Effector memory CD4-positive, alpha-beta T cell (primary cell): ENCODE data around the gene SLC17A8.
"Not testable (repeated sequence)": the region's sequence is repeated elsewhere in the genome, so short reads cannot be mapped to it uniquely, and the experiment has no call there.

Experiments
- DNase-seq, 3 donors: peaks; one replicate each; pipeline ENCODE4 v3.0.0-alpha.2; 2020
- H3K27ac ChIP-seq: 2 replicates; pipeline ENCODE4 v1.7.0; 2013; ENCODE audit warnings: mild to moderate bottlenecking, low read length, moderate library complexity; ENCODE audit not compliant: insufficient read depth, poor library complexity, severe bottlenecking
- H3K27me3 ChIP-seq: replicated peaks from 2 replicates; pipeline ENCODE4 v1.7.0; 2013; ENCODE audit warnings: mild to moderate bottlenecking, low read length; ENCODE audit not compliant: insufficient read depth, control insufficient read depth, poor library complexity, severe bottlenecking
- H3K36me3 ChIP-seq: 2 replicates; pipeline ENCODE4 v1.7.0; 2013; ENCODE audit warnings: mild to moderate bottlenecking, low read length, moderate library complexity; ENCODE audit not compliant: control insufficient read depth, insufficient read depth
- H3K4me1 ChIP-seq: 2 replicates; pipeline ENCODE4 v1.7.0; 2013; ENCODE audit warnings: low read length, mild to moderate bottlenecking; ENCODE audit not compliant: control insufficient read depth, insufficient read depth, poor library complexity, severe bottlenecking
- H3K4me3 ChIP-seq: 2 replicates; pipeline ENCODE4 v1.7.0; 2013; ENCODE audit warnings: low read length, low read depth, mild to moderate bottlenecking; ENCODE audit not compliant: insufficient read depth, poor library complexity, severe bottlenecking
- H3K9me3 ChIP-seq: 2 replicates; pipeline ENCODE4 v1.7.0; 2013; ENCODE audit warnings: mild to moderate bottlenecking, low read length, moderate library complexity; ENCODE audit not compliant: control insufficient read depth

Gene SLC17A8

DNA sequence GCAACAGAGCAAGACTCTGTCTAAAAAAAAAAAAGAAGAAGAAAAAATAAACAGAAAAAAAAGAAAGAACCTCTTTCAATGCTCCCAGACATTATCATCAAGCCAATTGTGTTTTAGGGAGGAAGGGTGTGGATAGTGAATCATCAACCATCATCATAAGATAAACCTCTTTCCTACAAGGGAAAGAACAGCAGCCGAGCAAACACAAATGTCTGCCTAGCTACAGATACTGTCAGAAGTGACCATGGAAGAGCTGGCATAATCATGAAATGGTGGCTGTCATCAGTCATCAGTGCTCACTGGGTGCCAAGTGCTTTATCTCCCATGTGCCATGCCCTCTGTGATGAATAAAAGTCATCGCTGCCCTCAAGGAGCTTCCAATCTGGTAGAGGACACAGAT, 46.6 kb downstream of the SLC17A8 start:
- no peaks in the 10 kb centered on the region for H3K27me3 ChIP-seq
- H3K36me3 ChIP-seq, result no peaks in the 10 kb centered on the region
- H3K4me1 ChIP-seq, result no peaks in the 10 kb centered on the region
- H3K9me3 ChIP-seq, result no peaks in the 10 kb centered on the region
- H3K4me3 ChIP-seq, result no peak overlapping the region
- no peak overlapping the region for H3K27ac ChIP-seq
- no peak for DNase-seq

DNA sequence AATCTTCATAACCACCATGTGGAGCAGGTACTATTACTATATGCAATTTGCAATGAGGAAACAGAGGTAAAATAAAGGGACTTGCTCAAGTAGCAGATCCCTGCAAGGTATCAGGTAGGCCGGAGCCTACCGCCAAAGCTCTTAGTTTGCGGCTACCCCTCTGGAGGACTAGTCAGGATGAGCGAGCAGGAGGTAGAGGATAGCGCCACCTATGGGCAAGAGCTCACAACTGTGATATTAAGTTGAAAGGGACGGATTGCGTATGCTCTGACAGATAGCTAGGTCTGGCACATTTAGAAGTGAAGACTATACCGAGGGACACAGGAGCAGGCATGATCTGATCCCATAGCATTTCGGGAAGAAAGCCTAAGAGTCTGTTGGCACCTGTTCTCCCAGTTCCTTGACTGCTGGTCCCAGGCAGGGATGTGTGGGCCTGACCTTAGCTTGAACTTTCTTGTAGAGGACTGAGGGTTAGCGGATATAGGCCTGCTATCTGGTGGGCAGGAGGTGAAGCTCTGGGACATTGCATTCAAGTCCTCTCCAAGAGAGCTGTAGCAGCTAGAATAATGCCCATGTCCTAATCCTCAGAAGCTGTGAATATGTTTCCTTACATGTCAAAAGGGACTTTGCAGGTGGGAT, 48.0 kb downstream of the SLC17A8 start:
- no peaks in the 10 kb centered on the region for H3K27me3 ChIP-seq
- H3K4me3 ChIP-seq, result no peak overlapping the region
- DNase-seq, result peak in 1 of 3 donors; percentile 3
- H3K9me3 ChIP-seq, result no peaks in the 10 kb centered on the region
- no peaks in the 10 kb centered on the region for H3K36me3 ChIP-seq
- H3K27ac ChIP-seq, result no peak overlapping the region
- no peaks in the 10 kb centered on the region for H3K4me1 ChIP-seq

DNA sequence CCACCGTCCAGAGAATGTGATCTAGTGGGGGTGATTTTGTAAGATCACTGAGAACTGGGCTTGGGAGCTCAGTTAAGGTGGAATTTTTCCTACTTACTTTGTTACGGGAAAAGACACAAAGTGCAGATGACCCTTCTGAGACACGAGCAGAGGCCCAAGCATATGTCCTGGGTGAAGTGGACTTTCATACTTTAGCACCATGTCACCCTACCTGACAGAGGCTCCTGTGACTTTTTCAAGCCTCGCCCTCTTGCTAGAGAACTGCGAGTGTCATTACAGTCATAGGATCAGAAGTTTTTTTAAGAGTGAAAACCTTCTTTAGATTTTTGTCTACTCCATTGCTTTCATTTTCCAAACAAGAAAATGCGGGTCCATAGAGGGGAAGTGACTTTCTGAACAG, 56.1 kb downstream of the SLC17A8 start:
- no peaks in the 10 kb centered on the region for H3K36me3 ChIP-seq
- no peaks in the 10 kb centered on the region for H3K9me3 ChIP-seq
- H3K4me3 ChIP-seq, result no peak overlapping the region
- H3K27me3 ChIP-seq, result no peaks in the 10 kb centered on the region
- no peaks in the 10 kb centered on the region for H3K4me1 ChIP-seq
- no peak for DNase-seq
- no peak overlapping the region for H3K27ac ChIP-seq

DNA sequence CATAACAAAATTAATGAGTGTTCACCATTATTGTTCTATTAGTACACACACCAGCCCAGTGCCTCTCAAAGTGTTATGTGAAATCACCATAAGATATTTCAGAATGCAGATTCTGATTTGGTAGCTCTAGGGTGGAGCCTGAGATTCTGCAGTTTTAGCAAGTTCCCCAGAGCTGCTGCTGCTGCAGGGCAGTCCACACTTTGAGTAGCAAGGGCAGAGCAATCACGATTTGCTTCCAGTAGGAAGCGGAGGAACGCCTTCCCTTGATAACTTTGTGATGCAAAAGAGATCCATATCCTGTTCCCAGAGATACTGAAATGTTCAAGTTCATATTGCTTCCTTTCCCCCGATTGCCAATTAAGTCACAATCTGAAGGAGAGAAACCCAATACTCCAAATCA, 57.9 kb downstream of the SLC17A8 start:
- Histone ChIP-seq H3K27ac (no peak overlapping the region), H3K4me3 (no peak overlapping the region), H3K36me3 (no peaks in the 10 kb centered on the region), H3K27me3 (no peaks in the 10 kb centered on the region), H3K9me3 (no peaks in the 10 kb centered on the region), H3K4me1 (no peaks in the 10 kb centered on the region)
- no peak for DNase-seq

DNA sequence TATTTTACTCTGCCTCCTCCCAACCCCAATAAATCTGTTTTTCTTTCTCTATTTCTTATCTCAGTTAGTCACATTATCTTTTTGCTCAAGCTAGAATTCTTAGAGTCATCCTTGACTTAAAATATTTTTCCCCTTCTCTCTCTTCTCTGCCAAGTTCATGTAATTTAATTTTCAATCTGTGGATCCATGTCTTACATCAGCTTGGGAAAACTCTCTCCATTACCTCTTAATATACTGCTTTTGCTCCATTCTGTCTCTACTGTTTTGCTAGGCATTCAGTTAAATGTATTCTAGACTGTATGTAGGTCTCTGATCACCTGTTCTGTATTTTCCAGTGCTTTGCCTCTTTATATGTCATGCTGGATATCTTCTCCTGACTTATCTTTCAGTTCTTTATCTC, 65.8 kb downstream of the SLC17A8 start:
- Histone ChIP-seq H3K27ac (no peak overlapping the region), H3K4me3 (no peak overlapping the region), H3K36me3 (no peaks in the 10 kb centered on the region), H3K4me1 (no peaks in the 10 kb centered on the region), H3K27me3 (no peaks in the 10 kb centered on the region), H3K9me3 (no peaks in the 10 kb centered on the region)
- DNase-seq, result no peak

DNA sequence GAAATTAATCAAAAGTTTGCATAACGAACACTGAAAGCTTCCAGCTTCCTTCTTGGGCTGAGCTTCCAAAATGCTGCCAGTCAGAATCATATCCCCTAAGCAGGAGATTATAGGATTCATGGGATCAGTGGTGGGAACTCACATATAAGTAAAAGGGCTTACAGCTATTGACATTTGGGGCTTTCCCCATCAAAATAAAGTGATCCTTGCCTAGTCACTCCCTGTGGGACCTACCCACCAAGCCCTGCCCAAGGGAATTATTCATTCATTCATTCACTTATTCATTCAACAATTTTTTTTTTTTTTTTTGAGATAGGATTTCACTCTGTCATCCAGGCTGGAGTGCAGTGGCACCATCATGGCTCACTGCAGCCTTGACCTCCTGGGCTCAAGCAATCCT, 69.3 kb downstream of the SLC17A8 start:
- H3K36me3 ChIP-seq, result no peaks in the 10 kb centered on the region
- H3K4me3 ChIP-seq, result no peak overlapping the region
- no peak overlapping the region for H3K27ac ChIP-seq
- H3K27me3 ChIP-seq, result no peaks in the 10 kb centered on the region
- no peaks in the 10 kb centered on the region for H3K4me1 ChIP-seq
- H3K9me3 ChIP-seq, result no peaks in the 10 kb centered on the region
- DNase-seq, result no peak

DNA sequence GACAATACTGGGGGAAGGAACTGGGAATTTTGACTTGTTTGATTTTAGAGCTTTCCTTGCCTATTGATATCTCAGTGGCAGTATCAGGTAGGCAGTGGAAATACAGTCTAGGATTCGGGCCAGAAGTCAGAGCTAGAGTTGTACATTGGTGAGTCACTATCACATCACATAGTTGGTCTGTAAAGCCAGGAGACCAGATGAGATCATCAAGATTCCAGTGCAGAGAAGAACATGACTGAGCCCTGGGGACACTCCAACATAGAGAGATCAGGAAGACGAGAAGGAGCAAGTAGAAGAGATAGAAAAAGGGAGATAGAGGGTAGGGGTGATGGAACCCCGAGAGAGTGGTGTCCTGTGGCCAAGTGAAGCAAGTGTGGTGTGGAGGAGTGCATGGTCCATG, 70.2 kb downstream of the SLC17A8 start:
- Histone ChIP-seq H3K4me1 (no peaks in the 10 kb centered on the region), H3K4me3 (no peak overlapping the region), H3K27me3 (no peaks in the 10 kb centered on the region), H3K27ac (no peak overlapping the region), H3K36me3 (no peaks in the 10 kb centered on the region), H3K9me3 (no peaks in the 10 kb centered on the region)
- DNase-seq, result no peak

DNA sequence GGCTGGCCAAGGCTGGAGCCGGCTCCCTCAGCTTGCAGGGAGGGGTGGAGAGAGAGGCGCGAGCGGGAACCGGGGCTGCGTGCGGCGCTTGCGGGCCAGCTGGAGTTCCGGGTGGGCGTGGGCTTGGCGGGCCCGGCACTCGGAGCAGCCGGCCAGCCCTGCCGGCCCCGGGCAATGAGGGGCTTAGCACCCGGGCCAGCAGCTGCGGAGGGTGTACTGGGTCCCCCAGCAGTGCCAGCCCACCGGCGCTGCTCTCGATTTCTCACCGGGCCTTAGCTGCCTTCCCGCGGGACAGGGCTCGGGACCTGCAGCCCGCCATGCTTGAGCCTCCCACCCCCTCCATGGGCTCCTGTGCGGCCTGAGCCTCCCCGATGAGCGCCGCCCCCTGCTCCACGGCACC, 73.4 kb downstream of the SLC17A8 start:
- DNase-seq, H3K36me3 ChIP-seq, H3K4me3 ChIP-seq, H3K9me3 ChIP-seq, H3K4me1 ChIP-seq, H3K27ac ChIP-seq, H3K27me3 ChIP-seq: not testable (repeated sequence)

DNA sequence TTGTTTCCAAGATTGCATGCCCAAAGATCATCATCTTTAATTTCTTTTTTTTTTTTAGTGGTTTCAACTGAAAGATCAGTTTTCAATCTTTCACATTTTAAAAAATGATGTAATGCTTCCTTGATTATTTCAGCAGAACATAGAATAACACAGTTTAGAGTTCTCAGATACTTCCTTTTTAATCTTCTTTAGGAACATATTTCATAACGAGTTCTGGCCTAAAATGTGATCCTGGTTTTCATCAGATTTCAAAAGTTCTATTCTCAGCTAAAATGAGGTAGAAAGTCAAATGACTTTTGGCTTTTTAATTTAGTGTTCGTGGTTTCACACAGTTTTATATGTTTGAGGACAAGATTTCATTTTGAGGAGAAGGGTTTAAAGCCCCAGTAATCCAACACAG, 76.8 kb downstream of the SLC17A8 start:
- Histone ChIP-seq H3K4me3 (no peak overlapping the region), H3K4me1 (no peaks in the 10 kb centered on the region), H3K27me3 (no peaks in the 10 kb centered on the region), H3K9me3 (no peaks in the 10 kb centered on the region), H3K36me3 (no peaks in the 10 kb centered on the region), H3K27ac (no peak overlapping the region)
- DNase-seq, result no peak

DNA sequence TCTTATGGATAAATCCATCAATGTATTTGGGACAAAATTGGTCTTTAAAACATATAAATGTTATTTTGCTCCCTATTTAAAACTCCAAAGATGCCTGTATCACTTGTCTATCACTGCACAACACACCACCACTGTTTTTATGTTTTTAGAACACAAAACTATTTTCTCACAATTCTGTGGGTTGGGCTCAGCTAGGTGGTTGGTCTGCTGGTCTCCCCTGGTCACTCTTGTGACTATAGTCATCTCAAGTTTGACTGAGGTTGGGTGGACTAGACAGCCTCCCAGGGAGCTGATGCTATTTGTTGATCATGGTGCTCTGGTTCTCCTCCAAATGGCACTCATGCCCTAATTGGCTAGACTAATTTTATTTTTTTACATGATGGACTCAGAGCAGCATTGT, 77.3 kb downstream of the SLC17A8 start:
- Histone ChIP-seq H3K36me3 (no peaks in the 10 kb centered on the region), H3K4me3 (no peak overlapping the region), H3K9me3 (no peaks in the 10 kb centered on the region)

More for the DNA sequence above, 77.3 kb downstream of the SLC17A8 start:
- H3K4me1 ChIP-seq, result no peaks in the 10 kb centered on the region
- DNase-seq, result no peak
- no peaks in the 10 kb centered on the region for H3K27me3 ChIP-seq
- no peak overlapping the region for H3K27ac ChIP-seq
